Body of pancreas (tissue), 4 donors: ENCODE measurements around the gene EHMT2. TPM values are rescaled to one million over a fixed set of nuclear protein-coding genes. Genes with fewer than 3 reads are reported as not detected.
A peak's percentile ranks its signal among the peaks of the same experiment; 100 is the strongest.

Experiments used
- ATAC-seq: fragments of 150-250 bp; one replicate; pipeline ENCODE4 v1.9.1; 2016
- DNase-seq, 4 donors: peaks; one replicate each; pipeline ENCODE4 v3.0.0-alpha.2; 2019
- H3K27ac ChIP-seq, 4 donors: fragments of 200-600 bp; sonication (generic); 1 replicate in 3 of 4; 2 replicates in 1 of 4; pipeline versions ENCODE4 v1.5.1 to v1.6.1; 2016 to 2019; ENCODE audit warnings: mild to moderate bottlenecking in 1 of 4, mixed read lengths in 1 of 4, moderate library complexity in 1 of 4
- H3K27me3 ChIP-seq, 2 donors: fragments of 200-600 bp; sonication (generic); one replicate each; pipeline ENCODE4 v1.6.0; 2016; ENCODE audit warnings: mild to moderate bottlenecking in 1 of 2
- H3K36me3 ChIP-seq, 2 donors: fragments of 200-600 bp; sonication (generic); replicated peaks in 1 of 2; 2 replicates each; pipeline ENCODE4 v1.5.1; 2016; ENCODE audit warnings: low read depth in 2 of 2; ENCODE audit not compliant: insufficient read depth in 1 of 2
- H3K4me1 ChIP-seq: fragments of 200-600 bp; sonication (generic); one replicate; pipeline ENCODE4 v1.6.0; 2016
- H3K4me3 ChIP-seq, 2 donors: fragments of 200-600 bp; sonication (generic); 1 replicate in 1 of 2; 2 replicates in 1 of 2; pipeline ENCODE4 v1.5.1; 2016 to 2019
- H3K9me3 ChIP-seq, 3 donors: fragments of 200-600 bp; sonication (generic); 1 replicate in 2 of 3; 2 replicates in 1 of 3; pipeline ENCODE4 v1.5.1; 2016
- POLR2A ChIP-seq, 3 donors: fragments of 450-650 bp; IDR thresholded peaks; one replicate each; pipeline ENCODE4 v1.6.1; 2016; ENCODE audit warnings: antibody characterized with exemption in 3 of 3, mild to moderate bottlenecking in 2 of 3
- WGBS, 2 donors: methylation state at CpG; one replicate each; pipeline ENCODE4 v1.1.5; 2017; 5-methylcytosine and 5-hydroxymethylcytosine counted together
- intact Hi-C: fragments of 100-400 bp; cut with DNase I; formaldehyde crosslinking; loops from one replicate; pipeline ENCODE4 v1.15.1; 2023
- total RNA-seq, 2 donors: library from RNA; depleted of rRNA; stranded (reverse); fragments of >200 nt; gene quantifications; one replicate each; pipeline ENCODE4 v1.1.0, GENCODE V29; 2016
- TF ChIP-seq, protein P1 (sequence below), 7 experiments: fragments of 450-650 bp in 4 of 7; fragments of 200-600 bp in 3 of 7; sonication (generic) in 3 of 7; IDR thresholded peaks; one replicate each; pipeline ENCODE4 v1.5.1; 2016 to 2019; ENCODE audit warnings: antibody characterized with exemption in 7 of 7

EHMT2 gene
- total RNA-seq, 2 donors from 2014 or later, result 35.8 to 87.7 TPM

DNA sequence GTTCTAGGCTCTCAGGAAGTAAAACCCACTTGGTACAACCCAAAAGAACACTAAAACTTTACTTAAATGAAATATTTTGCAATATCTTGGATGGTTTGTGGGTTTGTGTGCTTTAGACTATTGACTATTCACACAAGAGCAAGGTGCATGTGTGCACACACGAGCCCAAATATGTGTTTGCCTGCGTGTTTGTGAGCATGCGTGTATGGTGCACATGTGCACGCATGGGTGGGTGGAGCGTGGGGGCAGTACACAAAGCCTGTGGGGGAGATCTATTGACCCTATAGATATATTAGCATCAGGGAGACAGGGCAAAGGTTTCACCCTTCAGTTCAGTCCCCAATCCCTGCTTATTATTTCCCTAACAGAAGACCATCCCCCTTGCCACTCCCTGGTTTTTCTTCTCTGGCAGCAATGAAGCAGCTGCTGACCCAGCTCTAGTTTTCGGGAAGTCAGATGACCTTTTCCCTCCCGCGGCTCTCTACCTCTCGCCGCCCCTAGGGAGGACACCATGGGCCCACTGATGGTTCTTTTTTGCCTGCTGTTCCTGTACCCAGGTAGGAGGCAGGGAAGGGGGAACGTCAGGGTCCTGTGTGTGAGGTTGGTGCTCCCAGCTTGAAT, 29.9 kb upstream of the EHMT2 start, which contains the start of gene C2:
TSS of gene C2 (plus strand) at position 476 of the 621 bp plus-strand sequence. CDS start at position 512, 36 bp downstream.
- H3K4me3 ChIP-seq, result no peak within 1 kb of the TSS
- intact Hi-C loops, result no loop called here
- TF ChIP-seq POLR2A (IDR thresholded peaks at IDR 0.05), result no peak
- TF ChIP-seq, protein P1, sequence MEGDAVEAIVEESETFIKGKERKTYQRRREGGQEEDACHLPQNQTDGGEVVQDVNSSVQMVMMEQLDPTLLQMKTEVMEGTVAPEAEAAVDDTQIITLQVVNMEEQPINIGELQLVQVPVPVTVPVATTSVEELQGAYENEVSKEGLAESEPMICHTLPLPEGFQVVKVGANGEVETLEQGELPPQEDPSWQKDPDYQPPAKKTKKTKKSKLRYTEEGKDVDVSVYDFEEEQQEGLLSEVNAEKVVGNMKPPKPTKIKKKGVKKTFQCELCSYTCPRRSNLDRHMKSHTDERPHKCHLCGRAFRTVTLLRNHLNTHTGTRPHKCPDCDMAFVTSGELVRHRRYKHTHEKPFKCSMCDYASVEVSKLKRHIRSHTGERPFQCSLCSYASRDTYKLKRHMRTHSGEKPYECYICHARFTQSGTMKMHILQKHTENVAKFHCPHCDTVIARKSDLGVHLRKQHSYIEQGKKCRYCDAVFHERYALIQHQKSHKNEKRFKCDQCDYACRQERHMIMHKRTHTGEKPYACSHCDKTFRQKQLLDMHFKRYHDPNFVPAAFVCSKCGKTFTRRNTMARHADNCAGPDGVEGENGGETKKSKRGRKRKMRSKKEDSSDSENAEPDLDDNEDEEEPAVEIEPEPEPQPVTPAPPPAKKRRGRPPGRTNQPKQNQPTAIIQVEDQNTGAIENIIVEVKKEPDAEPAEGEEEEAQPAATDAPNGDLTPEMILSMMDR (IDR thresholded peaks at IDR 0.05), result no peak
- DNase-seq, result no peak
- no peak for ATAC-seq
- H3K27me3 ChIP-seq, result no peaks in the 10 kb centered on the region
- no peaks in the 10 kb centered on the region for H3K4me1 ChIP-seq
- H3K36me3 ChIP-seq, result no peaks in the 10 kb centered on the region
- H3K27ac ChIP-seq, result no peak within 1 kb of the TSS
- no peaks in the 10 kb centered on the region for H3K9me3 ChIP-seq
- WGBS, 2 donors, result 49 to 69% methylated on average over 11 of the region's 11 CpGs

DNA sequence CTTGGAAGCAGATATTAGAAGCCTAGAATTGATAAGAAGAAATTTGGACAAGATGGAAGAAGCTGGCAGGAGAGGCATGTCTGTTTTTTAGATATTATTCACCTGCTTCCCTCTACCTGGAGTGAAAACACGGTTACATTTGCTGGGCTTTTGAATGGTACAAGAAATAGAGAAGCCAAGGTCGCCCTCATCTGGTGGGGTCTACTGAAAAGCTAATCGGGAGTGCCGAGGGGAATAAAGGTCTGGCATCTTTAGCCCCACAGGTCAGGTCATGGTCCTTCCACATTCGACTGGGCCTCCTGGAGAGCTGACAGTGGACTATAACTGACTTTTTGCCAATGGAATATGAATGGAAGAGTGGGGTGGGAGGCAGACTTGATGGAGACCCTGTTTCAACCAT, 25.4 kb upstream of the EHMT2 start:
- peak in 1 of 4 donors; percentile 49 for DNase-seq
- Histone ChIP-seq H3K4me1 (no peaks in the 10 kb centered on the region), H3K4me3 (no peak overlapping the region), H3K27me3 (no peaks in the 10 kb centered on the region), H3K27ac (no peak overlapping the region), H3K9me3 (no peaks in the 10 kb centered on the region), H3K36me3 (no peaks in the 10 kb centered on the region)
- intact Hi-C loops, result no loop called here
- no peak for ATAC-seq
- WGBS, 2 donors, result 9 to 11% methylated on average over 5 of the region's 5 CpGs
- TF ChIP-seq POLR2A (IDR thresholded peaks at IDR 0.05), result no peak
- TF ChIP-seq, protein P1 (IDR thresholded peaks at IDR 0.05), result peak in 3 of 7 experiments; percentile 8 to 28 (median 12)

- ATAC-seq, result no peak
Observed at GRCh38 chr6:31920811-31921210, 23.3 kb upstream of the EHMT2 start.

GRCh38 chr6:31919624-31920303, 22.3 kb upstream of the EHMT2 start:
- TF ChIP-seq, protein P1 (IDR thresholded peaks at IDR 0.05), result no peak
- no peak for TF ChIP-seq POLR2A (IDR thresholded peaks at IDR 0.05)
- no peak for DNase-seq
- no peak overlapping the region for H3K4me3 ChIP-seq
- H3K27me3 ChIP-seq, result no peaks in the 10 kb centered on the region
- H3K4me1 ChIP-seq, result no peaks in the 10 kb centered on the region
- ATAC-seq, result no peak
- WGBS, 2 donors, result 77 to 88% methylated on average over 5 to 6 of the region's 6 CpGs
- intact Hi-C loops, result no loop called here
- no peaks in the 10 kb centered on the region for H3K36me3 ChIP-seq
- H3K9me3 ChIP-seq, result no peaks in the 10 kb centered on the region
- no peak overlapping the region for H3K27ac ChIP-seq

More at GRCh38 chr6:31920811-31921210, 23.3 kb upstream of the EHMT2 start:
- TF ChIP-seq, protein P1 (IDR thresholded peaks at IDR 0.05), result no peak
- no peak for TF ChIP-seq POLR2A (IDR thresholded peaks at IDR 0.05)
- H3K27ac ChIP-seq, result no peak overlapping the region
- no peak for DNase-seq
- no peaks in the 10 kb centered on the region for H3K27me3 ChIP-seq
- intact Hi-C loops, result no loop called here
- no peak overlapping the region for H3K4me3 ChIP-seq
- H3K4me1 ChIP-seq, result no peaks in the 10 kb centered on the region
- 53 to 60% methylated on average over 1 to 2 of the region's 2 CpGs for WGBS, 2 donors
- H3K9me3 ChIP-seq, result no peaks in the 10 kb centered on the region
- no peaks in the 10 kb centered on the region for H3K36me3 ChIP-seq
